Keratinocyte (primary cell): ENCODE measurements around the gene CD47.

Source experiments
- EZH2 ChIP-seq: IDR thresholded peaks from one replicate; pipeline ENCODE4 v1.6.1; 2012; ENCODE audit warnings: inconsistent platforms, mild to moderate bottlenecking, low read length, moderate library complexity
- TF ChIP-seq, protein P1 (sequence below), 3 experiments: IDR thresholded peaks in 1 of 3; conservative IDR thresholded peaks in 1 of 3; optimal IDR thresholded peaks in 1 of 3; 2 replicates in 2 of 3; 3 replicates in 1 of 3; pipeline versions ENCODE3 to v1.5.1; 2011; ENCODE audit warnings: low read length in 3 of 3, mild to moderate bottlenecking in 3 of 3, moderate library complexity in 2 of 3, control low read depth in 1 of 3, inconsistent platforms in 1 of 3; ENCODE audit not compliant: insufficient read depth in 2 of 3; ENCODE audit errors: extremely low read depth in 1 of 3

DNA sequence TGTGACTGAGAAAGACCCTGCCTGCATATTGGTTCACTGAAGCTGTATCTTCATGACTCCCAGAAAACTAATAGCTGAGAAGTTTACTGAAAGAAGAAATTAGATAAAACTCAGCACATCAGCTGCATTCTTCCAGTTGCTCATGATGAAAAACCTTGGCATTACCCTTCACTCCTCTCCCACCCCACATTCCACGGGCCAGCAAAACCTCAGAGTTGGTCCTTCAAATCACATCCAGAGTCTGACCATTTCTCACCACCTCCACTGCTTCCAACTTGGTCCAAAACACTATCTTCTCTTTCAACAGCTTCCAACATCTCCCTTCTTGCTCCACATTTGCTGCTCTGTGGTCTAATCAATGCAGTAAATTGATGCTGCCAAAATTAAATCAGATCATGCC, 97.1 kb downstream of the CD47 start:
- TF ChIP-seq, protein P1, sequence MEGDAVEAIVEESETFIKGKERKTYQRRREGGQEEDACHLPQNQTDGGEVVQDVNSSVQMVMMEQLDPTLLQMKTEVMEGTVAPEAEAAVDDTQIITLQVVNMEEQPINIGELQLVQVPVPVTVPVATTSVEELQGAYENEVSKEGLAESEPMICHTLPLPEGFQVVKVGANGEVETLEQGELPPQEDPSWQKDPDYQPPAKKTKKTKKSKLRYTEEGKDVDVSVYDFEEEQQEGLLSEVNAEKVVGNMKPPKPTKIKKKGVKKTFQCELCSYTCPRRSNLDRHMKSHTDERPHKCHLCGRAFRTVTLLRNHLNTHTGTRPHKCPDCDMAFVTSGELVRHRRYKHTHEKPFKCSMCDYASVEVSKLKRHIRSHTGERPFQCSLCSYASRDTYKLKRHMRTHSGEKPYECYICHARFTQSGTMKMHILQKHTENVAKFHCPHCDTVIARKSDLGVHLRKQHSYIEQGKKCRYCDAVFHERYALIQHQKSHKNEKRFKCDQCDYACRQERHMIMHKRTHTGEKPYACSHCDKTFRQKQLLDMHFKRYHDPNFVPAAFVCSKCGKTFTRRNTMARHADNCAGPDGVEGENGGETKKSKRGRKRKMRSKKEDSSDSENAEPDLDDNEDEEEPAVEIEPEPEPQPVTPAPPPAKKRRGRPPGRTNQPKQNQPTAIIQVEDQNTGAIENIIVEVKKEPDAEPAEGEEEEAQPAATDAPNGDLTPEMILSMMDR (optimal IDR thresholded peaks at IDR 0.05 in 1 of 3, IDR thresholded peaks at IDR 0.05 in 1 of 3, conservative IDR thresholded peaks at IDR 0.05 in 1 of 3; ENCODE audit: extremely low read depth in 1 of 3, insufficient read depth in 2 of 3, low read length in 3 of 3), result no peak
- TF ChIP-seq EZH2, result no peak
